NB4 (cell line): ENCODE measurements around the gene FAM76A.

Source experiments
- DNase-seq: peaks from one replicate; pipeline ENCODE4 v3.0.0; 2010; ENCODE audit warnings: low read depth
- H3K4me3 ChIP-seq: one replicate; pipeline ENCODE4 v1.5.1; 2011; ENCODE audit warnings: mild to moderate bottlenecking, low read depth, low read length, moderate library complexity
- CTCF ChIP-seq: IDR thresholded peaks from one replicate; pipeline ENCODE4 v1.5.1; 2012; ENCODE audit warnings: low read depth, low read length
- MAX ChIP-seq: IDR thresholded peaks from 2 replicates; pipeline ENCODE4 v1.6.1; 2011; ENCODE audit warnings: low read depth, low read length
- MYC ChIP-seq: IDR thresholded peaks from 2 replicates; pipeline ENCODE4 v1.6.1; 2011; ENCODE audit warnings: low read depth, low read length
- POLR2A ChIP-seq: IDR thresholded peaks from 2 replicates; pipeline ENCODE4 v1.6.1; 2011; ENCODE audit warnings: mild to moderate bottlenecking; ENCODE audit not compliant: insufficient read length; ENCODE audit errors: extremely low read depth

The FAM76A gene

GRCh38 chr1:27809883-27810282 is 84.1 kb downstream of the FAM76A start:
- TF ChIP-seq POLR2A (no peak), MYC (no peak), CTCF (no peak), MAX (no peak)

GRCh38 chr1:27811741-27812500 is 86.2 kb downstream of the FAM76A start:
- no peak for DNase-seq
- H3K4me3 ChIP-seq: no peak overlapping the region
- TF ChIP-seq MYC: no peak
- TF ChIP-seq MAX: no peak
- TF ChIP-seq POLR2A: no peak

More at GRCh38 chr1:27809883-27810282, 84.1 kb downstream of the FAM76A start:
- no peak for DNase-seq
- H3K4me3 ChIP-seq: no peak overlapping the region
